ENCODE data around the gene KNCN.

Gene KNCN

DNA sequence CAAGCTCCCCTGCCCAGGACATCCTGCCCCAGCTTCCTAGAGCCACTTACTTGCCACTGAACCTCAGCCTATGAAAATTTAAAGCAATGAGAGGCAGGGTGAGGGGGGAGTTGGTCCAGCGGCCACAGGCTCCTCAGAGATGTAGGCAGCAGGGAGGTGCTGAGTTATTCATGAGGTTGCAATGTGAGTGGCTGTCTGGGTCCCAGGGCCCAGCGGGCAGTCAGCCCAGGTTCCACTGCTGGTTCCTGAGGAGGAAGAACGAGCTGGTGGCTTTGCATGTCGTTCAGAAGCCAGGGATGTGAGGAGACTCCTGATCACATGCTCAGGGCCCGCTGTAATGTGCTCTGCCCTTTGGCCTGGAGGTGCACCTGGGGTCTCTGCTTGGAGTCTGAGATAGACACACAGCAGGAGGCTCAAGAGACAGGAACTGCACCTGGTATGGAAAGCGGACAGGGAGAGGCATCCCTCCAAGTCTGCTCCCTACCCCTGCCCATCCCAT, at the start of gene KNCN:
Gene KNCN (minus strand): TSS at position 51 of the 499 bp plus-strand sequence. CDS start 432 bp downstream, outside the sequence.
- no peak for FAIRE-seq

DNA sequence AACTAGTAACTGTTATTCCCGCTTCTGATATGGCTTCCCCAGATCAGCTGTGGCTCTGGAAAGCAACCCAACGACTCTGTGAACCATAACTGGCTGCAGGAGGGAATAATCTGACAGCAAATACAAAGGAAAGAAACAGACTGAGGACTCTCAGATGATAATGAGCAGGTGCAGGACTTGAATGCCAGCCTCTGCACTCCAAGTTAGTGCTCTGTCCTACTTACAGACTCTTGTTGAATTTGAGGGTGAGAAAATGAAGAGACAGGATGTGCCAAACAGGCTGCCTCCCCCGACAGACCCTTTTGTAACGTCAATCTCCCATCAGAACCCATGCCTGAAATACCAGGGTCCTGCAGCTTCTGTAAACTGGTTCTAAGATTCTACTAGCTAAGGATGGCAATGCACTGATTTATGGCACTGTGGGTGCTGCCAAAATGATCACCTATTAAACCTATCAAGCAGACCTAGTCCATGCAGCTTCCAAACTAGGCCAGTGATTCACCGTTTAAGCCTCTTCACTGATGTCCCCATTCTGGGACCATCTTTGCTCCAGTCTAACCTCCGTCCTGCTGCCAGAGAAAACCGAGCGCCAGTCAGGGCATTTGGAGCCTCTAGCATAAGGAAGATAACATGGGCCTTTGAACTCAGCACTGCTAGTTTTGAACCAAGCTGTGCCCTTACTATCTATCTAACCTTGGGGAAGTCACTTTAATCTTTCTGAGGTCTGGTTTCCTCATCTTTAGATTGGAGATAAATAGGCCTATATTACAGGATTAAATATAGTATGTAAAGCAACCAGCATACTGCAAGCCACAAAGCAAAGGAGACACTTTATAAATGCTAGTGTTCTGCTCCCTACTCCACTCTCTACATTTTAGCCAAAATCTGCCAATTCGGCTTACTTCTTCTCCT, 47.9 kb upstream of the KNCN start:
- FAIRE-seq, result no peak

DNA sequence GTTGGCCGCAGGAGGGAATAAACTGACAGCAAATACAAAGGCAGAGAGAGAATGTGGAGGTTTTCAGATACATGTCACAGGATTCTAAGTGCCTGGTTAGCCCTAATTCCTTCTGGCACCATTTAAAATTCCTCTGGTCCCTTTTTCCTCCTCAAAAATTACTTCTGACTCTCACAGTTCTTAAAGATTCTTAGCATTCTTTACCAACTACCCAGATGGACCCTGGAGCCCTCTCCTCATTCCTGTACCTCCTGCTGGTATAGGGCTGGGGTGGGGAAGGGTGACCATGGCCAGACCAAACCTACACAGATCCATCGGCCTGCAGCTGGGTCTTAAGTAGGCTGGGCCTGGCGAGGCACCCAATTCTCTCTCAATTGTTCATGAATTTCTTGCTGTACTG, 45.4 kb upstream of the KNCN start:
- no peak for FAIRE-seq

DNA sequence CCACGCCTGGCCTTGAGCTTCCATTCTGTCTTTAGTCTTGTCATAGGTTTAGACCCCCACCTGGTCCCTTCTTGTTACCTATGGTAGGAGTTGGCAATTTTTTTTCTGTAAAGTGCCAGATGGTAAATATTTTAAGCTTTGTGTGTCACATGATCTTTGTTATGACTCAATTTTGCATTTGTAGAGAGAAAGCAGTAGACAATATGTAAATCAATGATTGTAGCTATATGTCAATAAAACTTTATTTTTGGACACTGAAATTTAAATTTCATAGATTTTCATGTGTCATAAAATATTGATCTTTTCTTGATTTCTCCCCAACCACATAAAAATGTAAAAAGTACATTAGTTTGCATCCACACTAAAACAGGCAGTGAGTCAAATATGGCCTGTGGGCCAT, 44.6 kb upstream of the KNCN start:
- no peak for FAIRE-seq

DNA sequence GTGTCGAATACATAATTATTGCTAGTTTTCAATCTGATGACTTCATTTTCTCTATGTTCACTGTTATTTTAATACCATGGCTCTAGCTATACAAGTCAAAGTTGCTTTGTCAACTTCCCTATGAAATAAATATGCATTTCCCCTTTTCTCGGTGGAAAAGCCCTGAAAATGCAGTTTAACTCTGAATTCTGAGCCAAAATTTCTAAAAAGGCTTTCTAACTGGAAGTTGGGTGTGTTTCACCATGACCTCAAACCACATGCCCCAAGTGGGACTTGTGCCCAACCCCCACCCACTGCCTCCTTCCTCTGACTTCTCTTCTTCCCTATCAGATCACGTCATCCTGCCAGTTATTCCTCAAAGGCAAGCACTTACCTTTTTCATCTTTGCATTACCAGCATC, 43.7 kb upstream of the KNCN start:
- FAIRE-seq, result no peak

DNA sequence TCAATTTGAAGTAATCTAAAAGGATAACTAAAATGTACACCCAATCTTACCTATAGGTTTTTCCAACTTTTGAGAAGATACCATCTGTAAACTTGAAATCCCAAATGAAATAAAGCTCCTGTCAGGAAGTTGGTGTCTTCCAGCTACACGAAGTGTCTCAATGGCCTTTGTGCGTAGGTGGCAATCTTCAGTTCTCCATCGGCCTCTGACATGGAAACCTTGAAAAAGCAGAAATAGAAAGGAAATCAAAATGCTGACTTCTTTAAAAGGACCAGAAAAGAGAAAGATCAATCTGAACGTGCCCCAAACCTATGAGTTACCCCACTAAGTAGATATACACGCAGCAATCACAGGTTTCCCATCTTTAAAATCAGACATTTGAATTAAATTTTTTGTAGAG, 42.6 kb upstream of the KNCN start:
- no peak for FAIRE-seq

DNA sequence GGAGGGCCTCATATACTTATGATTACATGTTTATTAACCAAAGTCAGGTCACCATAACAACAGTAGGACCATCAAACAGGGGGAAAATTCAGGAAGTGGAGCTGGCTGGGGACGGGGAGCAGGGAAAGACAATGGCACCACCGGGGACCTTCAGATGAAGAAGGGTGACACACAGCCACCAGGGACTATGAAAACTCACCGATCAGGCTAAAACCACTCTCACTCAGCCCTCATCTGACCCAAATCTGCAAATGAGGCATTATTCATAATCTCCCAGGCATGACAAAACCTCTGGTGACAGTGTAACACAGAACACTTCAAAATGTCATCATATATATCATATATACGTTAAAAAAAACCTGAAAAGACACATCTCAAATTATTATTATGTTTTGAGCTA, 41.4 kb upstream of the KNCN start:
- FAIRE-seq, result no peak

DNA sequence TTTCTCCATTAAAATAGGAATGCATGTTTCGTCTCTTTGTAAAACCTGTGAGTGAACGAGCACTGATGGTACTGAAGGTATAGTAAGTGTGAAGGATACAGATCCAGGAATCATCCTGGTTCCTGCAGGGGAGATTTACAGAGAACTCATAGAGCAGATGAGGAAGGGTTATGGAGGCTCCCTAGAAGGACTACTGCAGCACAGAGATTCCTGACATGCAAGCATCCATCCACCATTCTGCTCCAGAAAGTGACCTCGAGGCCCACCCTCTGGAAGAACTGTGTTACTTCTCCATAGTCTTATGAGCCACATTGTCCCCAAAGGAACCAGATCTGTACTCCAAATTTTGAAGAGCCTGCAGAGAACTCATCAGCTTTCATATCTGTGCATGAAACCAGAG, 38.1 kb upstream of the KNCN start:
- FAIRE-seq, result no peak

DNA sequence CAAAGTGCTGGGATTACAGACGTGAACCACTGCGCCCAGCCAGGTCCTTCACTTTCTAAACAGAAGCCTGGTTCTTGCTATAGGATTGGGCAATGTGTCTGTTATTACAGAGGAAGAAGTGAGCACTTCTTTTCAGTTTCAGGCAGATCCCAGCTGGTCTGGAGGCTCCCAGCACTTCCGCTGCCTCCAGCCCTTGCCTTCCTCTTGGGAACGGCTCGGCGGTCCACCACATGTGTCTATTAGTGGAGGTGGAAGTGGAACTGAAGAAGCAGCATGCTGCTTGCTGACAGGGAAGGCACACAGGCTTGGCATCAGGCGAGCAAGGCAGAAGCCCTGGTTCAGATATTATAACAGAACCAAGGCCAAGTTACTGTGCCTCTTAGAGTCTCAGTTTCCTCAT, 35.6 kb upstream of the KNCN start:
- FAIRE-seq, result no peak

DNA sequence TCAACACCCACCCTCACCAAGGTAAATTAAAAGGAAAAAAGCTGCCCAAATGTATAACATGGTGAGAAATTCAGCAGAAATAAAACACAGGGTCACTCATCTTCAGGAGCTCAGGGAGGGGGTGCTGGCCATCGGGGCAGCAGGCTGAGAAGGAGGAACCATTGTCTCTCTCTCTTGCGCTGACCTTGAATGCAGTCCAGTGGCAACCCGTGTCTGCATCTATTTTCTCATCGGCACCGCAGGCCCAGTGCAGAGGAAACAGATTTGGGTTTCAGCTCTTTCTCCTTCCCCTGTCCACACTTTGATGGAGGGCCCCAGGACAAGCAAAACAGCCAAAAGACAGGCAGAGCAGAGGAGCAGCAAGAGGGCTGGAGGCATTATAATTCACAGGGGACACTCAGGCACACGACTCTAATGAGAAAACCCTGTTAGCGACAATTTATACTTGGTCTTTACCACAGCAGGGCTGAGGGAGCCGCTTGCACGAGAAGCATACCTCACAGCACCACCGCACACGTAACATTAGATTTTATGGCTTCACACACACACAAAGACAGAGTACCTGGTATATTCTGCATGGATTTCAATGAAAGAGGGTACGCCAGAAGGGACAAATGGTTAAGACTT, 34.0 kb upstream of the KNCN start:
- FAIRE-seq, result no peak

DNA sequence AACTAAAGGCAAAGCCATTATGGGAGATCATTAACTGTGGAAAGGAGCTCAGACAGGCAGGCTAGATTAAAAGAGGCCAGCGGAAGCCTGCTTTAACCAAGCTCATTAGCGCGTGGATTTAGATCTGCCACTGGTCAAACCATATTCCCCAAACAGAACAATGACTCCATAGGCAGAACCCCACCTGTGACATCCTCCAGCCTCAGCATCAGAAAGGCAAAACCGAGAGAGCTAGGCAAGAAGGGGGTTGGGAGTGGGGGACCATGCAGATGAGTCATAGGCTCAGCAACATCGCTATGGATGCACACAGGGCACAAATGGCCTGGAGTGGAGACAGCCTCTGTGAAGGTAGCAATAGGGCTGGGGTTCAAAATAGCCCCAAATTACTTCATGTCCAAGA, 32.0 kb upstream of the KNCN start:
- no peak for FAIRE-seq

DNA sequence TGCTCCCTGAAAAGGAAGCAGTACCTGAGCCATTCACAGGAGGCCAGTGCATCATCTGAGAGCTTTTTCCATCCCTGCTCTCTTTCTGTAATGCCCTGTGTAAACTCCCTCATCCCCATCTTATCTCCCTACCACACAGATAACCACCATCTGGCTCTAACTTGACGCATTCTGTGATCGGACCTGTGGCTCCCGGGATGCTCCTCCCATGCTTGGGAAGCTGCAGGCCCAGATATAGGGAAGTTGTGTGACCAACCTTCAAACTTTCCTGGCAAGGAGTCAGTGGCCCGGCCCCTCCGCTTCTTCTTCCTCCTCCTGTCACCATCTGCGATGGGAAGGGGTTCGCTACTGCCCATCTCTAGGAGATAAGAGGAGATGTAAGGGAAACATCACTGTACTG, 31.5 kb upstream of the KNCN start:
- FAIRE-seq, result no peak

DNA sequence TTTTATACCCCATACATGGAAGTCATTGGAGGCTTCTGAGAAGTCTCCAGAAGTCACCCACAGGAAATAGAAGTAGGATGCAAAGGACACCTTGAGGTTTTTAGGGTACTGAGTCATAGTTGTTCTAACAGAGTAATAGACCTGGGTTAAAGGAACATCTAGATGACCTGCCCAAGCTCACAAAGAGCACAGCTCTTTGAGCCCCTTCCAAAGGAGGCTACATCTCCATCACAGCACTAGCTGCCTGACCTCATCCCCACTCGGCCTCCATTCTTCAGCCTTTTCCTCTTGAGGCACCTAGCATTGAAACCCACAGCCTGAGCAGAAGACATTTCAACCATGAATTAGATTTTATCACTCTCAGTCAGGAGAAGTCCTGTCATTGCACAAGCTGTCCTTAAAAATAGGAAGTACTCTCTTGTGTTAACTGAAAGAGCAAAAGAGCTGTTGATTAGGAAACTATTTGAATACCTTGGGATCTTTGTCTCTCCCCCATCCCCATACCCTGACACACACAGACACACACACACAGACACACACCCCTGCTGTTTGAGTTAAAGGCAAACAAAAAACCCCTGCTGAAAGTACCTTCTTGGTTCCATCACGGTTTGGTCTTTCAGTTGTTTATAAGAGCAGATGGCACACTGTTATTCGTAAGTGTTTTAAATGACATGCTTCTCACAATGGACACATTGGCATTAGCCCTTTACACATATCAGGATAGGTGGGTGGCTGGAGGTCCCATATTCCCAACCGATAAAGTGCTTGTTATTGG, 30.4 kb upstream of the KNCN start:
- no peak for FAIRE-seq

DNA sequence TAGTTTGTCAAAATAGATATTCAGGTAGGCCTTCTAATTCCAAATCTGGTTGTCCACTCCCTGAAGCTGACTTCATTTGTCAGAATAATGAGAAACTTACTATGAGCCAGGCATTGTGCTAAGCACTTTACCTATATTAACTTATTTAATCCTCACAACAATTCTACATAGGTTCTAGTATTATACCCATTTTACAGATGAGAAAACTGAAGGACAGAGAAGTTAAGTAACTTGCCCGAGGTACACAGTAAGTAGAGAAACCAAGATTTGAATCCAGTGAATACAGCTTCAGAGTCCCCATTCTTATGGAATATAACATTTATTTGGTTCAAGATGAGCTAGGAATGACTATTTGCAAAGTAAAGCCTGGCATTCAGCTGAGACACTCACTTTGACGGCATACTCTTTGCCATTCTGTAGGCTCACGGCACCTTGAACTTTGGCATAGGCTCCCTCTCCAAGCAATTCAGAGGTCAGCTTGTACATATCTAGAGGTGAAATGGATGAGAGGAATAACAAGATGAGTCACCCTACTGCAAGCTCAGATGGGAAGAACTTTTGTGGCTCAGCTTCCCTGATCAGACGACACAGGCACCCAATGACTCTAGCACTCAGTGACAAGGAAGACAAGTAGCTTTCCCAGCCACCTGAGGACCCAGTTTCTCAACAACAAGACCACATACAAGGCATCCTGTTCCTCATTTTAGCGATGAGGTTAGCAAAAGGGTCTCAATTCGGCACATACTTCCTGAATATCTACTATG, 28.9 kb upstream of the KNCN start:
- no peak for FAIRE-seq

DNA sequence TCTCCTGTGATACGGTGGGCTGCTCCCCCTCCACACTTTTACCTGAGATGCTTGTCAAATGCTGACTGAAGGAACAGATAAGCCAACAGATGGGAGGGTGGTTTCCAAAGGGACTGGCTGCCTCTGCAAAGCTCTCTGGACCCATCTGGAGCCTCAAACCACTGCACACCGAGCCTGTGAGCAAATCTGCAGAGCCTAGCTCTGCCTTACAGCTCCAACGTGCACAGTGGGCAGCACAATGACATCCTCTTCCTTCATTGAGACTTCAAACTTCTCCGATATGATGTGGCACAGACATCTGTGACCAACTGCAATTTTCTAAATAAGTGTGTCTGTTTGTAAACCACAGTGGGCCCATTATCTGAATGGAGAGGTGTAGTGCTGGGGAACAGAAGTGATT, 26.2 kb upstream of the KNCN start:
- FAIRE-seq, result no peak

DNA sequence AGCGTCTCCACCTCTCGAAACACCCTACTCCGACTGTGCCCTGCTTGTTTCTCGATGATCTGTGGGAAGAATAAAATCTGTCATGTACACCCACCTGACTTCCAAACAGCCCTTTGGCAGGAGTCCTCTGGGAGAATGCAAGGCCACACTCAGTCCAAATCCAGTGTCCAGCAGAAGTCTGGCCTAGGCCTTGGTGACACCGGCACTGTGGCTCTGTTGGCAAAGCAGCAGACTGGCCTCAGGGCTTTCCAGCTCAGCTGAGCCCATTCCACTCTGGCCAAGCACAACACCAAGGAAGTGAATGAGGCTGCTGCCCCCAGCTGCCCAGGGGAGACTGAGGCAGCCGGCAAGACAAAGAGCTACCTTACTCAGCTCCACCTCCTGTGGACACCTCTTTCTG, 25.1 kb upstream of the KNCN start:
- FAIRE-seq, result no peak

DNA sequence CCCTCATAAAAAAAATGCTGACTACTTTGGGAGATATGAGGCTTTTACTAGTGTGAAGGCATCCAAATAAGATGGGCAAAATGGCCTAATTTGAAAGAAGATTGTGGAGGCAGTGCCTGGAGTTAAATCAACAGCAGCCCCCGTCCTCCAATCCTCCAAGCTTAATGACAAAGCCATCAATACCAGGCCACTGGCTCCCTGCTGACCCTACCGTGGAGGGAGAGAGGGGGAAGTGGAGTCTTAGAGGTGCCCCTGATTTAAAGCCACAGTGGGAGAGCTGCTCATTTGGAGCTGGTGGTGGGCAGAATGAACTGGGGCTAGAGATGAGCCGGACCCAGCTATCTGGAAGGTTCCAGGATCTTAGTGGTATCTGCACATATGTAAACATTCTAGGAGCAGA, 24.3 kb upstream of the KNCN start:
- no peak for FAIRE-seq

DNA sequence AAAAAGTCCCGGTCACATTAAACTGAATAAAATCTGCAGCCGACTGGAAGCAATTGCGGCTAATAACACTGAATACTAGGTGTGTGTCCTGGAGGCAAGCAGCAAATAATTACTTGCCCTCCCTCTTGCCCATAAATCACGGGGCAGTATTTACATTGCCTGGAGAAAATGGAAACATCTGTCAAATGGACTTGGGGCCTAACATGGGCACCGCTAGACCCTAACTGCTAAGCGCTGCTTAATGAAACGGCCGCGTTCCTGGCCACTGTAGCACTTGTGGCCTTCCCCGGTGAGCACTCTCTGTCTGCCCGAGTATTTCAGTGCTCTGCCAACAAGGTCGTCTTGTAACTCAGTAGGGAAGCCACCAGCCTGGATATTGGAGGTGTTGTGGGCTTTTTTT, 23.9 kb upstream of the KNCN start:
- peak; percentile 17 for FAIRE-seq

DNA sequence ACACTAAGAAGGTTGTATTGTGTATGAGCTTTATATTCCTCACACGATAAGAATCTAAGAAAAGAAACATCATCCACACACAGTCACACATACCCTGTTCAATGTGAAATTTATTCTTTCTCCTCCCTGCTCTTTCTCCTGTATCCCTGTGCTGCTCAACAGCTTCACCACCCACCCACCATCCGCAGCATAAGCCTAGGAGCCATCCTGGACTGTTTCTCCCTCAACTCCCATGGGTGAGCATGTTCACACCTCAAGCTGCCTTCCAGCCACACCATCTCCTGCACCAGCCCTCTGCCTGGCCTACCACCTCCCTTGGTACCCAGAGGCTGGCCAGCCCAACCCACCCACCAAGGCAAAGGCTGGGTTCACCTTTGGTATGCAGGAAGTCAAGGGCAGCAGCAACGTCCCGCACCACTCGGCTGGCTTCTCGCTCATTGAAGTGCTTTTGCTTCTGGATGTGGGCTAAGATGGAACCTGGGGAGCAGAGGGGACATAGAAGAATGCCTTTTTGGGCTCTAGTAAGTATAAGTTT, 20.3 kb upstream of the KNCN start:
- no peak for FAIRE-seq

DNA sequence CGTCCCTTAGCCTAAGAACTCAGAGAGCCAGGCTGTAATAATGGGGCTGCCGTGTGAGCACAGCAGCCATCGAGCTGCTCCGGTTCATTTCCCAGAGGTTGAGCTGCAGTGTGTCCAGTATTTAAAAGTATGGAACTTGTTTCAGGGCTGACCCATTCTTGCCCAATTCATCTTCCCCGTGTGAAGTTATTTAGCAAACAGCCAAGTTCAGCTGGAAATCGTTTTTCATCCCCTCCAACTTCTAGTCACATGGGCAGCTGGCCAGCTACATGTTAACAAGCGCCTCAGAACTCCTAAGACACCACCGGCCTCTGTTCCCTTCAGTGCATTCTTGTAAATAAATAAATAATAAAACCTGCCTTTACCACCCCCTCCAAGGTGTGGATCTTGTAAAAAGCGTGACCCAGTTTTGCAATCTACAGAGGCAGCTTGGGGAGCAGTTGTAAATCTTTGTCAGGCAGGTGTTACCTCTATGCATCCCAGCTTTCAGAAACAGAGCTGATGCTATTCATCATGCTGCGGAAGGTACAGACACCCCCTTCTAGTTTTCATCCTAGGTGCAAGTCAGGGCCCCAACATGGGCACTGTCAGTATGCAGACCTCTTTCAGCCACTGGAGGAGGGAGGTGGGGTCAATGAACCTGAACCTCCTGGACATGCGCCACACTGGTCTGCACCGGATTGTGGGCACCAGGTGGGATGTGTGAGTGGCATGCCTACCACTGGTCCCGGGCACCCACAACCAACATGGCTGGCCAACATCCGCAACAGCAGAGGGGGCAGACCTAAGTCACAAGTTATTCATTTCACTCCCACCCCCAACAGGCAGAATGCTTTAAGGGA, 18.7 kb upstream of the KNCN start:
- FAIRE-seq, result no peak

DNA sequence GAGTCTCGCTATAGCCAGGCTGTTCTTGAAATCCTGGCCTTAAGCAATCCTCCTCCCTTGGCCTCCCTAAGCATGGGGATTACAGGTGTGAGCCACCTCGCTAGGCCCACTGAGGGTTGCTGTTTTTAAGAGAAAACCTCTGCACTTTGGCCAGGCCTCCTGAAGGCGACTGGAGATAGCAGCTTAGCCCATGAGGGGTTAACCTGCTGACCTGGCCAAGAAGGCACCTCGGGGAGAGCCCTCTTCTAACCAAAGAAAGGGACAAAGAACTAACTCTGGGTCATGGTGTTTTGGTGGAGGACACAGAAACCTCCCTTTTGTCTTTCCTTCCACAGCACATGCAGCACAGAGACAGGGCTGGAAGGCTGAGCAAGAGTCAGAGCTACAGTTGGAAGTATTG, 17.7 kb upstream of the KNCN start:
- FAIRE-seq, result no peak

DNA sequence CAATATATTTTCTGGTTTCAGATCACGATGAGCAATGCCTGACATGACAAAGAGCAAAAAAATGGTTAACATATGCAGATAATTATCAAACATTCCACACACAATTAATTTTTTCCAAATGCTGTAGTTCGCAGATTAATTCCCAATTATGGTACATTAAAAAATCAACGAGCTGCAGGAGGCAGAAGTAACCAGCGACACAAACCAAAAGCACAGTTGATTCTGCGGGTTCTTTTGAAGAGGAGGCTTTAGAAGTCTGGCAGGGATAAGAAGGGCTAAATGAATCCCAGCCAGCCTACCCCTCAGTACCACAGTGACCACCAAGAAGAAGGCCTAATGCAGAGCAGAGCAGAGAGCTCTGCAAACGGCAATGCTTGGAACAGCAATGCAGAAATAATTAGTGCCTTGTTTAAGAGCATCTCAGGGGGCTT, 17.0 kb upstream of the KNCN start:
- FAIRE-seq, result no peak
